DMS153 treated with DMSO at 0.1 percent for 48 hours (cell line): ENCODE results near the gene CUX1.
"Not testable (repeated sequence)": the region's sequence is repeated elsewhere in the genome, so short reads cannot be mapped to it uniquely, and the experiment has no call there.

Experiments used
- DNase-seq: peaks from one replicate; lab custom pipeline; 2025; ENCODE audit not compliant: unreplicated experiment; lab: John Stamatoyannopoulos, UW

CUX1 gene

GRCh38 chr7:102169651-102170392 is 352.4 kb downstream of the CUX1 start:
- DNase-seq, result no peak

- DNase-seq, result no peak
Observed at GRCh38 chr7:102170393-102170970, 353.1 kb downstream of the CUX1 start.

GRCh38 chr7:102173669-102174068 is 356.2 kb downstream of the CUX1 start:
- no peak for DNase-seq

GRCh38 chr7:102175423-102176170 is 358.2 kb downstream of the CUX1 start:
- DNase-seq, result no peak

- DNase-seq, result no peak
Observed at GRCh38 chr7:102178410-102178809, 361.0 kb downstream of the CUX1 start.

- no peak for DNase-seq
Observed at GRCh38 chr7:102180727-102181126, 363.3 kb downstream of the CUX1 start.

- DNase-seq, result no peak
Observed at GRCh38 chr7:102181517-102181916, 364.1 kb downstream of the CUX1 start.

- DNase-seq, result no peak
Observed at GRCh38 chr7:102182016-102182415, 364.6 kb downstream of the CUX1 start.

- not testable (repeated sequence) for DNase-seq
Observed at GRCh38 chr7:102183848-102184247, 366.4 kb downstream of the CUX1 start.

GRCh38 chr7:102184303-102184702 is 366.9 kb downstream of the CUX1 start:
- no peak for DNase-seq

- DNase-seq, result no peak
Observed at GRCh38 chr7:102185796-102186195, 368.4 kb downstream of the CUX1 start.

GRCh38 chr7:102186306-102186705 is 368.9 kb downstream of the CUX1 start:
- no peak for DNase-seq

- no peak for DNase-seq
Observed at GRCh38 chr7:102188746-102189145, 371.3 kb downstream of the CUX1 start.

GRCh38 chr7:102189756-102190155 is 372.3 kb downstream of the CUX1 start:
- DNase-seq, result no peak

GRCh38 chr7:102190776-102191350 is 373.4 kb downstream of the CUX1 start:
- DNase-seq, result no peak

GRCh38 chr7:102191556-102192379 is 374.3 kb downstream of the CUX1 start:
- DNase-seq, result no peak

GRCh38 chr7:102192790-102193189 is 375.4 kb downstream of the CUX1 start:
- DNase-seq, result no peak

GRCh38 chr7:102193806-102194205 is 376.4 kb downstream of the CUX1 start:
- DNase-seq, result no peak

- DNase-seq, result no peak
Observed at GRCh38 chr7:102195361-102195760, 377.9 kb downstream of the CUX1 start.

- DNase-seq, result no peak
Observed at GRCh38 chr7:102196028-102196427, 378.6 kb downstream of the CUX1 start.

GRCh38 chr7:102197161-102197560 is 379.7 kb downstream of the CUX1 start:
- no peak for DNase-seq
